A673 (cell line): Measurements from ENCODE around the gene MEPE. TPM values are rescaled to one million over a fixed set of nuclear protein-coding genes. Genes with fewer than 3 reads are reported as not detected.

Source experiments
- BruUV-seq: library from RNA; stranded (reverse); fragments of 400-500 nt; replicated peaks from 2 replicates; lab custom pipeline; 2021; lab: Mats Ljungman, UMichigan
- CTCF ChIA-PET: fragments of 300-600 bp; sonication (Branson Sonifier 250); formaldehyde crosslinking; loops from one replicate; lab custom pipeline; 2022; ENCODE audit warnings: antibody characterized with exemption; lab: Charles Lee
- POLR2A ChIA-PET: fragments of 300-600 bp; sonication (Branson Sonifier 250); formaldehyde crosslinking; loops from one replicate; lab custom pipeline; 2022; ENCODE audit warnings: antibody characterized with exemption; ENCODE audit not compliant: low non-redundant PET; lab: Charles Lee
- DNase-seq: peaks from one replicate; pipeline ENCODE4 v3.0.0-alpha.2; 2015; ENCODE audit warnings: low spot score
- H3K27ac ChIP-seq: fragments of 200-600 bp; sonication (generic); 2 replicates; pipeline ENCODE4 v1.5.1; 2016; ENCODE audit warnings: mixed run types, low read depth, mild to moderate bottlenecking, mixed read lengths, antibody characterized with exemption, low read length; ENCODE audit not compliant: poor library complexity, severe bottlenecking
- H3K27me3 ChIP-seq: fragments of 200-600 bp; sonication (generic); replicated peaks from 2 replicates; pipeline ENCODE4 v1.6.1; 2017; ENCODE audit warnings: mixed run types, low read depth, mild to moderate bottlenecking, mixed read lengths, antibody characterized with exemption, low read length; ENCODE audit not compliant: insufficient read depth, poor library complexity
- H3K36me3 ChIP-seq: fragments of 200-600 bp; sonication (generic); 2 replicates; pipeline ENCODE4 v1.6.1; 2016; ENCODE audit warnings: mixed run types, mild to moderate bottlenecking, mixed read lengths, antibody characterized with exemption, low read length; ENCODE audit not compliant: insufficient read depth, poor library complexity, severe bottlenecking
- H3K4me1 ChIP-seq: fragments of 200-600 bp; sonication (generic); 2 replicates; pipeline ENCODE4 v1.6.1; 2017; ENCODE audit warnings: mixed run types, mild to moderate bottlenecking, mixed read lengths, antibody characterized with exemption, low read length; ENCODE audit not compliant: insufficient read depth, poor library complexity, severe bottlenecking
- H3K4me3 ChIP-seq: fragments of 200-600 bp; sonication (generic); 2 replicates; pipeline ENCODE4 v1.5.1; 2016; ENCODE audit warnings: low read depth, mixed run types, mild to moderate bottlenecking, mixed read lengths, low read length; ENCODE audit not compliant: poor library complexity, severe bottlenecking
- H3K9me3 ChIP-seq: fragments of 200-600 bp; sonication (generic); 2 replicates; pipeline ENCODE4 v1.6.1; 2016; ENCODE audit warnings: mixed run types, low read depth, mild to moderate bottlenecking, mixed read lengths, antibody characterized with exemption, low read length; ENCODE audit not compliant: poor library complexity, severe bottlenecking
- EZH2 ChIP-seq: fragments of 200-600 bp; sonication (generic); IDR thresholded peaks from 2 replicates; pipeline ENCODE4 v1.6.1; 2017; ENCODE audit warnings: borderline replicate concordance, low read depth, mild to moderate bottlenecking, mixed read lengths, antibody characterized with exemption, low read length; ENCODE audit not compliant: poor library complexity, severe bottlenecking
- intact Hi-C: fragments of 100-400 bp; cut with micrococcal nuclease; formaldehyde crosslinking; loops from one replicate; pipeline ENCODE4 v1.10.0; 2022; ENCODE audit not compliant: unreplicated experiment
- total RNA-seq: library from RNA; stranded (reverse); gene quantifications from 2 replicates; pipeline ENCODE4 v1.2.3, GENCODE V29; 2021
- TF ChIP-seq, protein P1 (sequence below): fragments of 300-800, 200-600 bp; sonication (generic); conservative IDR thresholded peaks from 2 replicates; pipeline ENCODE4 v1.5.1; 2017; ENCODE audit warnings: low read depth, mild to moderate bottlenecking, antibody characterized with exemption, low read length, moderate library complexity, mixed read lengths

The MEPE gene
- total RNA-seq, 1 experiment from 2014 or later, result not detected

DNA sequence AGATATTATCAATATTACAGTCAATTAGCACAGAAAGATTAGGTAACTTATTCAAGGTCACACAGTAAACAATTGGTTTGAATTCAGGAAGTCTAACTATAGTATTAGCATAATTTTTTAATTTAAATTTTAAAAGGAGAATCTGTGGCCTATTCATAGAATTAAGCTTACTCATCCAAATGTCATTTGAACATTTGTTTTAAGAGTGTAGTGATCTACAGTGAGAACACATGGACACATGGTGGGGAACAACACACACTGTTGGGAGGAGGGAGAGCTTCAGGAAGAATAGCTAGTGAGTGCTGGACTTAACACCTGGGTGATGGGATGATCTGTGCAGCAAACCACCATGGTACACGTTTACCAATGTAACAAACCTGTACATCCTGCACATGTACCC is 48.3 kb downstream of the MEPE start:
- no peak overlapping the region for H3K27ac ChIP-seq
- ChIA-PET POLR2A (no interaction called here), CTCF (no interaction called here)
- BruUV-seq, result no TSS peak
- no peak for DNase-seq
- no peak overlapping the region for H3K4me3 ChIP-seq
- H3K4me1 ChIP-seq, result no peaks in the 10 kb centered on the region
- TF ChIP-seq, protein P1, sequence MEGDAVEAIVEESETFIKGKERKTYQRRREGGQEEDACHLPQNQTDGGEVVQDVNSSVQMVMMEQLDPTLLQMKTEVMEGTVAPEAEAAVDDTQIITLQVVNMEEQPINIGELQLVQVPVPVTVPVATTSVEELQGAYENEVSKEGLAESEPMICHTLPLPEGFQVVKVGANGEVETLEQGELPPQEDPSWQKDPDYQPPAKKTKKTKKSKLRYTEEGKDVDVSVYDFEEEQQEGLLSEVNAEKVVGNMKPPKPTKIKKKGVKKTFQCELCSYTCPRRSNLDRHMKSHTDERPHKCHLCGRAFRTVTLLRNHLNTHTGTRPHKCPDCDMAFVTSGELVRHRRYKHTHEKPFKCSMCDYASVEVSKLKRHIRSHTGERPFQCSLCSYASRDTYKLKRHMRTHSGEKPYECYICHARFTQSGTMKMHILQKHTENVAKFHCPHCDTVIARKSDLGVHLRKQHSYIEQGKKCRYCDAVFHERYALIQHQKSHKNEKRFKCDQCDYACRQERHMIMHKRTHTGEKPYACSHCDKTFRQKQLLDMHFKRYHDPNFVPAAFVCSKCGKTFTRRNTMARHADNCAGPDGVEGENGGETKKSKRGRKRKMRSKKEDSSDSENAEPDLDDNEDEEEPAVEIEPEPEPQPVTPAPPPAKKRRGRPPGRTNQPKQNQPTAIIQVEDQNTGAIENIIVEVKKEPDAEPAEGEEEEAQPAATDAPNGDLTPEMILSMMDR, result no peak
- TF ChIP-seq EZH2, result no peak
- no peaks in the 10 kb centered on the region for H3K9me3 ChIP-seq
- H3K36me3 ChIP-seq, result no peaks in the 10 kb centered on the region
- no peaks in the 10 kb centered on the region for H3K27me3 ChIP-seq
- intact Hi-C loops, result no loop called here

DNA sequence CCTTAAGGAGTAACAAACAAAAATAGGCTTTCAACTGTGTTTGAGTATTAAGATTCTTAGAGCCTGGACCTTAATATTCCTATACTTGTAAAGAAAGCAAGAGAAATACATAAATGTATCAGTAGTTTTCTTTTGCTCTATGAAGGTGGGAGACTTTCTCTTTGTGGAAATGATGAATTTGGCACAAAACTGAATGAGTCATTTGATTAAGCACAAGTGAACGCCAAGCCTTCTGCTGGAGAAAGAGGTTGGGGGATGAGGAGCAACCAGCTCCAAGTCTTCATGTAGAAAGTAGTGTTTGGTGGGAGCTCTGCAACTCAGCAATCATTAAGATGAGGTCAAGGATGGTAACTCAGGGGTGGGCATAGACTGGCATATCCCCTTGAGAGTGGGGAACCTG is 49.6 kb downstream of the MEPE start:
- no TSS peak for BruUV-seq
- ChIA-PET CTCF (no interaction called here), POLR2A (no interaction called here)
- no peak overlapping the region for H3K4me3 ChIP-seq
- H3K27me3 ChIP-seq, result no peaks in the 10 kb centered on the region
- peak; percentile 2 for DNase-seq
- no peaks in the 10 kb centered on the region for H3K9me3 ChIP-seq
- no peak for TF ChIP-seq EZH2
- TF ChIP-seq, protein P1, result no peak
- intact Hi-C loops, result no loop called here
- H3K4me1 ChIP-seq, result no peaks in the 10 kb centered on the region
- H3K27ac ChIP-seq, result no peak overlapping the region
- H3K36me3 ChIP-seq, result no peaks in the 10 kb centered on the region

DNA sequence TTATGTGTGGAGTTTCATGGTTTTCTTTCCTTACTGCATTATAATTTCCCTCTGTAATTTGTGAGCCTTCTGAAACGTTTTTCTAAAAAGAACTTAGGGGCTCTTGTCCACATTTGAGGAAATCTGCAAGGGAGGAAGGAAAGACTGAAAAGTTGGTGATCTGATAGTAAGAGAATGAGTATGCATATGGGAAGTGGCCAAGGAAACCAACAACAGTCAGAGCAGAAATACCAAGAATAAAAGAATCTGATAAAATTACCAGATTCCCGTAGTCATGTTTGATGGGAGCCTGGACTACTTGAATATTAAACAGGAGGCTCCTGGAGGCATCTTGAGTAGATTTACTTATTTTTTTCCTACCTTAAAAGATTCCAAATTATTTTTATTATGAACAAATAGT is 50.1 kb downstream of the MEPE start:
- no TSS peak for BruUV-seq
- Histone ChIP-seq H3K36me3 (no peaks in the 10 kb centered on the region), H3K27me3 (no peaks in the 10 kb centered on the region), H3K27ac (no peak overlapping the region), H3K4me3 (no peak overlapping the region), H3K4me1 (no peaks in the 10 kb centered on the region), H3K9me3 (no peaks in the 10 kb centered on the region)
- no peak for DNase-seq
- intact Hi-C loops, result no loop called here
- no peak for TF ChIP-seq EZH2
- TF ChIP-seq, protein P1, result no peak
- ChIA-PET POLR2A (no interaction called here), CTCF (no interaction called here)
